Measurements from ENCODE around the gene MAPK1IP1L.

MAPK1IP1L gene

DNA sequence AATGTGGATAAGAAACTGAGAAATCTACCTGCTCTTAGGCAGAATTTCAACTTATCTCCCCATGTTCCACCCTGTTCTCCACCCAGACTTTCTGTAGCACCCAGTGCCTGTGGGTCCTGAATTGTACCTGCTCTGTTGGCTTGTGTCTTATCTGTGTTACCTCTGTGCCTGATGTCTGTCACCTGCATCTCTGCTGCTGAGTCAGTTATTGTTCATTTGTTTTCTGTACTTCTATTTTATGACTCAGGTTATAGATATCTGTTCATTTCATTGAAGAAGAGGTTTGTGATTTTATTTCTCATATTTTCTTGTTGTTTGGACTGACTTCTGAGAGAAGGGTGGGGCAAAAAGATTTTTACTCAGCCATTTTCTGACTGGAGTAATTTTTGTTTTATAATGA is 12.7 kb upstream of the MAPK1IP1L start:
- CTCF ChIA-PET, result interaction anchor here (1.3 kb wide), 1 partner anchor 13 kb away, joined by 5 read pairs; the partner anchor contains the start of gene MAPK1IP1L

GRCh38 chr14:55043528-55043927 is 7.9 kb upstream of the MAPK1IP1L start:
- no peak overlapping the region for H3K27ac ChIP-seq (ENCODE audit: insufficient read depth in 1 of 2, low read depth in 1 of 2, low read length in 2 of 2, poor library complexity in 1 of 2, severe bottlenecking in 2 of 2)
- peaks cover 0 to 23% (median 7%) of the 10 kb centered on the region in 4 experiments for H3K36me3 ChIP-seq (ENCODE audit: control insufficient read depth in 4 of 4, insufficient read depth in 4 of 4, low read length in 3 of 4)
- H3K9me3 ChIP-seq (ENCODE audit: control extremely low read depth in 1 of 5, control insufficient read depth in 4 of 5, insufficient read depth in 2 of 5, low read depth in 1 of 5, low read length in 4 of 5), result no peaks in the 10 kb centered on the region
- H3K4me1 ChIP-seq (ENCODE audit: control extremely low read depth in 1 of 4, control insufficient read depth in 4 of 4, insufficient read depth in 4 of 4, low read length in 3 of 4), result peaks cover 0 to 3% (median 0%) of the 10 kb centered on the region in 4 experiments
- DNase-seq, result no peak
- H3K27me3 ChIP-seq (replicated peaks in 2 of 5; ENCODE audit: control insufficient read depth in 4 of 5, insufficient read depth in 5 of 5, low read length in 4 of 5), result no peaks in the 10 kb centered on the region
- POLR2A ChIA-PET, result no interaction called here
- CTCF ChIA-PET, result interaction anchor here (0.6 to 1.2 kb wide), 2 partner anchors 44 to 71 kb away, joined by 3 to 4 read pairs; no protein-coding TSS in a partner anchor
- H3K4me3 ChIP-seq (ENCODE audit: control insufficient read depth in 1 of 7, extremely low read depth in 1 of 7, insufficient read depth in 4 of 7, low read depth in 2 of 7, low read length in 6 of 7), result no peak overlapping the region
- WGBS (ENCODE audit: insufficient coverage), result 92% methylated on average over 2 of the region's 5 CpGs

More for the DNA sequence above, 12.7 kb upstream of the MAPK1IP1L start:
- Histone ChIP-seq H3K36me3 (ENCODE audit: control insufficient read depth in 4 of 4, insufficient read depth in 4 of 4, low read length in 3 of 4) (peaks cover 8 to 33% (median 14%) of the 10 kb centered on the region in 4 experiments), H3K4me1 (ENCODE audit: control extremely low read depth in 1 of 4, control insufficient read depth in 4 of 4, insufficient read depth in 4 of 4, low read length in 3 of 4) (no peaks in the 10 kb centered on the region), H3K9me3 (ENCODE audit: control extremely low read depth in 1 of 5, control insufficient read depth in 4 of 5, insufficient read depth in 2 of 5, low read depth in 1 of 5, low read length in 4 of 5) (no peaks in the 10 kb centered on the region), H3K27me3 (replicated peaks in 2 of 5; ENCODE audit: control insufficient read depth in 4 of 5, insufficient read depth in 5 of 5, low read length in 4 of 5) (no peaks in the 10 kb centered on the region), H3K27ac (ENCODE audit: insufficient read depth in 1 of 2, low read depth in 1 of 2, low read length in 2 of 2, poor library complexity in 1 of 2, severe bottlenecking in 2 of 2) (no peak overlapping the region), H3K4me3 (ENCODE audit: control insufficient read depth in 1 of 7, extremely low read depth in 1 of 7, insufficient read depth in 4 of 7, low read depth in 2 of 7, low read length in 6 of 7) (no peak overlapping the region)
- DNase-seq, result no peak
- POLR2A ChIA-PET, result no interaction called here

DNA sequence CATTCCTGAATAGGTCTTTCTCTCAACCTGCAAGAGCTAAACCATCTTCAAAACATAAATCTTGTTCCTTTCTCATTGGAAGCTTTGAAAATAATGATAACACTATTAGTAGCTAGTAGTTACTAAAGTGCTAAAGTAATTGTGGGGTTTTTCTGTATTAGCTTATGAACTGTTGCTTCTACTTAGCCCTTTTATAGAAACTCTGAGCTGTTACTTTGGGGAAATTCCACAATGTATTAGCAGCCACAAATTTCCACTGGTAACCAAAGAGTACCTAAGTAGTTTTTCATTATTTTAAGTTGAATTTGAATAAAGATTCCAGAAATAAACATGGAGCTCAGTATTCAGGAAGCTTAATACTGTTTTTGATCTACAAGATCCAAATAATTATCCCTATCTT is 6.4 kb upstream of the MAPK1IP1L start:
- POLR2A ChIA-PET, result no interaction called here
- H3K27me3 ChIP-seq (replicated peaks in 2 of 5; ENCODE audit: control insufficient read depth in 4 of 5, insufficient read depth in 5 of 5, low read length in 4 of 5), result no peaks in the 10 kb centered on the region
- CTCF ChIA-PET, result interaction anchor here (0.9 to 1.5 kb wide), 5 partner anchors 11 to 48 kb away, joined by 3 to 6 read pairs (median 6); no protein-coding TSS in a partner anchor
- no peak for DNase-seq
- no peak overlapping the region for H3K27ac ChIP-seq (ENCODE audit: insufficient read depth in 1 of 2, low read depth in 1 of 2, low read length in 2 of 2, poor library complexity in 1 of 2, severe bottlenecking in 2 of 2)
- peaks cover 0 to 3% (median 0%) of the 10 kb centered on the region in 4 experiments for H3K4me1 ChIP-seq (ENCODE audit: control extremely low read depth in 1 of 4, control insufficient read depth in 4 of 4, insufficient read depth in 4 of 4, low read length in 3 of 4)
- H3K4me3 ChIP-seq (ENCODE audit: control insufficient read depth in 1 of 7, extremely low read depth in 1 of 7, insufficient read depth in 4 of 7, low read depth in 2 of 7, low read length in 6 of 7), result no peak overlapping the region
- H3K9me3 ChIP-seq (ENCODE audit: control extremely low read depth in 1 of 5, control insufficient read depth in 4 of 5, insufficient read depth in 2 of 5, low read depth in 1 of 5, low read length in 4 of 5), result no peaks in the 10 kb centered on the region
- peaks cover 0 to 16% (median 7%) of the 10 kb centered on the region in 4 experiments for H3K36me3 ChIP-seq (ENCODE audit: control insufficient read depth in 4 of 4, insufficient read depth in 4 of 4, low read length in 3 of 4)

DNA sequence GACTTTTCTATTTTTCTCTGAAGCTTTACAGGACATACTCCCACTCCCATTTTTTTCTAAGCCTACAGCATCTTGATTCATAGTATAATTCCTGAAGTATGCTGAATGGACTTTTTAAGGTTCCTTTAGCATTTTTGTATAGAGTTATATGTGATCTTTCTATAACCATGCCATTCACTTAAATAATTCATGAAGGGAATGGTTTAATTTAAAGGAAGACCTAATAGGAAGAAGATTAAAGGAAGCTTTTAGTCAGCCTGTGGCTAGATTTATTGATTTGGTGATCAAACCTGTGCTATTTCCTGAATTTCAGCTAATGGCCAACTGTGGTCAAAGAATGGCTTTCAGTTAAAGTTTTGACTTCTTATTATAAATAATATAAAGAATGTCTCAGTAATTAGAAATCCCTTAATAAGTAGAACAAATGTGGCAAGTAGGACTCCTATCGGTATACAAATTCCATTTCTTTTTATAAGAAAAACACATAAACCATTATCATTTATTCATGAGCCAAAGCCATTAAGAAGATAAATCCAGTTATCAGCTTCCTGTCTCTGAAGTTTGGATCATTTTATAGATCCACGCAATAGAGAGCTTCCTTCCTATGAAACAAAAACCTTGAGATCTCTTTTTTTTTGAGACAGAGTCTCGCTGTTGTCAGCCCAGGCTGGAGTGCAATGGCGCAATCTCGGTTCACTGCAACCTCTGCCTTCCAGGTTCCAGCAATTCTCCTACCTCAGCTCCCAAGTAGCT is 4.0 kb upstream of the MAPK1IP1L start:
- 87% methylated on average over 4 of the region's 5 CpGs for WGBS (ENCODE audit: insufficient coverage)
- CTCF ChIA-PET, result no interaction called here
- H3K4me1 ChIP-seq (ENCODE audit: control extremely low read depth in 1 of 4, control insufficient read depth in 4 of 4, insufficient read depth in 4 of 4, low read length in 3 of 4), result peaks cover 4 to 14% (median 9%) of the 10 kb centered on the region in 4 experiments
- peaks cover 0 to 16% (median 7%) of the 10 kb centered on the region in 4 experiments for H3K36me3 ChIP-seq (ENCODE audit: control insufficient read depth in 4 of 4, insufficient read depth in 4 of 4, low read length in 3 of 4)
- POLR2A ChIA-PET, result interaction anchor here (0.6 to 1.2 kb wide), 2 partner anchors 18 to 19 kb away, joined by 3 to 4 read pairs; no protein-coding TSS in a partner anchor
- DNase-seq, result no peak
- no peaks in the 10 kb centered on the region for H3K9me3 ChIP-seq (ENCODE audit: control extremely low read depth in 1 of 5, control insufficient read depth in 4 of 5, insufficient read depth in 2 of 5, low read depth in 1 of 5, low read length in 4 of 5)
- no peak overlapping the region for H3K4me3 ChIP-seq (ENCODE audit: control insufficient read depth in 1 of 7, extremely low read depth in 1 of 7, insufficient read depth in 4 of 7, low read depth in 2 of 7, low read length in 6 of 7)
- H3K27ac ChIP-seq (ENCODE audit: insufficient read depth in 1 of 2, low read depth in 1 of 2, low read length in 2 of 2, poor library complexity in 1 of 2, severe bottlenecking in 2 of 2), result no peak overlapping the region
- H3K27me3 ChIP-seq (replicated peaks in 2 of 5; ENCODE audit: control insufficient read depth in 4 of 5, insufficient read depth in 5 of 5, low read length in 4 of 5), result no peaks in the 10 kb centered on the region

DNA sequence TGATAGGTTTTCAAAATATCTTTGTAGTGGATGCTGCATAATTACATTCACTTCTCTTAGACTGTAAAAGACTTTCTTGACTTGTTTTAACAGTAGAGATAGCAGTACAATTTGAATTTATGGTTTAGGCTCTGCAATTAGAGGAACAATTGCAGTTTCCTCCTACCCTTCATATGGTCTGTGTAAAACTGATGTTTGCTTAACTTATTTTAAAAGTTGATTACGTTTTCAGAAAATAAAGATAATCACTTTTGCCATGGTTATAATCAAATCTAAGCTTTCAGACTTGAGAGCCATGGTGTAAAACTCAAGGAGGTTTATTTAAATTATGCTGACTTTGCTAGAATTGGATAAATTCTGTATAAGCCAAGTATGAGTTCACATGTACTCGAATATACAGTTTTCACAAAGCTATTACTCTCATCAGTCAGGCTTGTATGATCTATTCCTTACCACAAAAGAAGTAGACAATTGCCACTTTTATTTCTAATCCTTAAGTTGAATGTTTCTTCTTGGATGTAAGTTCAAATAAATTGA is 2.5 kb upstream of the MAPK1IP1L start:
- Histone ChIP-seq H3K9me3 (ENCODE audit: control extremely low read depth in 1 of 5, control insufficient read depth in 4 of 5, insufficient read depth in 2 of 5, low read depth in 1 of 5, low read length in 4 of 5) (no peaks in the 10 kb centered on the region), H3K36me3 (ENCODE audit: control insufficient read depth in 4 of 4, insufficient read depth in 4 of 4, low read length in 3 of 4) (peaks cover 0 to 8% (median 4%) of the 10 kb centered on the region in 4 experiments), H3K4me3 (ENCODE audit: control insufficient read depth in 1 of 7, extremely low read depth in 1 of 7, insufficient read depth in 4 of 7, low read depth in 2 of 7, low read length in 6 of 7) (no peak overlapping the region), H3K27me3 (replicated peaks in 2 of 5; ENCODE audit: control insufficient read depth in 4 of 5, insufficient read depth in 5 of 5, low read length in 4 of 5) (no peaks in the 10 kb centered on the region), H3K27ac (ENCODE audit: insufficient read depth in 1 of 2, low read depth in 1 of 2, low read length in 2 of 2, poor library complexity in 1 of 2, severe bottlenecking in 2 of 2) (no peak overlapping the region), H3K4me1 (ENCODE audit: control extremely low read depth in 1 of 4, control insufficient read depth in 4 of 4, insufficient read depth in 4 of 4, low read length in 3 of 4) (peaks cover 11 to 24% (median 19%) of the 10 kb centered on the region in 4 experiments)
- no CpG with 5 or more reads among the region's 2 CpGs for whole genome bisulfite sequencing (ENCODE audit: insufficient coverage)
- no peak for DNase-seq
- POLR2A ChIA-PET, result no interaction called here
- CTCF ChIA-PET, result no interaction called here

DNA sequence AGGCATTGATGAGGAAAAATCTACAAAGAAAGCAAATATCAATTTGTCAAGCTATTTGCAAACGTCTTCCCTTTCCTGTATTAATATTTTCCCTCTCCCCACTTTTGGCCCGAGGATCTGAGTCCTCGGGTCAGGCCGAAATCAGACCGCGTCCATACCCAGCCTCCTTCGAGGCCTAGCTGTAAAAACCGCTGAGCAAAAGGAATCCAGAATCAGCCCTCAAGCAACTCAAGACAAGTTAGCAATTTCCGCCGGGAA is 353 bp upstream of the MAPK1IP1L start:
- Histone ChIP-seq H3K4me3 (ENCODE audit: control insufficient read depth in 1 of 7, extremely low read depth in 1 of 7, insufficient read depth in 4 of 7, low read depth in 2 of 7, low read length in 6 of 7) (peak overlapping the region; percentile 98 to 99 (median 98)), H3K4me1 (ENCODE audit: control extremely low read depth in 1 of 4, control insufficient read depth in 4 of 4, insufficient read depth in 4 of 4, low read length in 3 of 4) (peaks cover 11 to 24% (median 19%) of the 10 kb centered on the region in 4 experiments), H3K27me3 (replicated peaks in 2 of 5; ENCODE audit: control insufficient read depth in 4 of 5, insufficient read depth in 5 of 5, low read length in 4 of 5) (no peaks in the 10 kb centered on the region), H3K36me3 (ENCODE audit: control insufficient read depth in 4 of 4, insufficient read depth in 4 of 4, low read length in 3 of 4) (peaks cover 3 to 18% (median 5%) of the 10 kb centered on the region in 4 experiments), H3K27ac (ENCODE audit: insufficient read depth in 1 of 2, low read depth in 1 of 2, low read length in 2 of 2, poor library complexity in 1 of 2, severe bottlenecking in 2 of 2) (peak overlapping the region; percentile 98 to 99), H3K9me3 (ENCODE audit: control extremely low read depth in 1 of 5, control insufficient read depth in 4 of 5, insufficient read depth in 2 of 5, low read depth in 1 of 5, low read length in 4 of 5) (no peaks in the 10 kb centered on the region)
- DNase-seq, result no peak
- CTCF ChIA-PET, result interaction anchor here (0.6 to 3.0 kb wide), 20 partner anchors 9 to 149 kb away, joined by 3 to 19 read pairs (median 4); partner anchors contain the start of genes SOCS4 and WDHD1
- POLR2A ChIA-PET, result interaction anchor here (1.3 to 1.8 kb wide), 2 partner anchors 24 to 28 kb away, joined by 5 to 10 read pairs; partner anchors contain the start of genes SOCS4 and WDHD1
- whole genome bisulfite sequencing (ENCODE audit: insufficient coverage), result 2% methylated on average over 9 of the region's 10 CpGs
